Superior temporal gyrus (tissue), 1 donor: ENCODE measurements around the gene IL36B.

Experiments
- DNase-seq: peaks from one replicate; pipeline ENCODE4 v3.0.0-alpha.2; 2016; ENCODE audit errors: extremely low spot score

The IL36B gene

GRCh38 chr2:113056521-113056920 lies 3.9 kb upstream of the IL36B start:
- DNase-seq = no peak

GRCh38 chr2:113054066-113054465 lies 1.4 kb upstream of the IL36B start:
- no peak for DNase-seq

GRCh38 chr2:113053666-113054065 lies 999 bp upstream of the IL36B start:
- no peak for DNase-seq

GRCh38 chr2:113050921-113051895 lies 1.5 kb downstream of the IL36B start:
- no peak for DNase-seq

GRCh38 chr2:113046465-113046864 lies 6.2 kb downstream of the IL36B start:
- DNase-seq = no peak

- DNase-seq = no peak
Observed at GRCh38 chr2:113041871-113042270, 10.8 kb downstream of the IL36B start.

- no peak for DNase-seq
Observed at GRCh38 chr2:113039719-113040118, 12.9 kb downstream of the IL36B start.

- DNase-seq = no peak
Observed at GRCh38 chr2:113039158-113039557, 13.5 kb downstream of the IL36B start.

- no peak for DNase-seq
Observed at GRCh38 chr2:113038291-113038690, 14.4 kb downstream of the IL36B start.

- no peak for DNase-seq
Observed at GRCh38 chr2:113036763-113037162, 15.9 kb downstream of the IL36B start.

GRCh38 chr2:113034016-113034415 lies 18.7 kb downstream of the IL36B start:
- DNase-seq = no peak

- DNase-seq = no peak
Observed at GRCh38 chr2:113032737-113033136, 19.9 kb downstream of the IL36B start.

GRCh38 chr2:113028112-113028511 lies 24.6 kb downstream of the IL36B start:
- DNase-seq = no peak

- no peak for DNase-seq
Observed at GRCh38 chr2:113027691-113028090, 25.0 kb downstream of the IL36B start.

- no peak for DNase-seq
Observed at GRCh38 chr2:113025737-113026136, 26.9 kb downstream of the IL36B start.

GRCh38 chr2:113024764-113025163 lies 27.9 kb downstream of the IL36B start:
- no peak for DNase-seq

GRCh38 chr2:113021312-113021711 lies 31.4 kb downstream of the IL36B start:
- no peak for DNase-seq

GRCh38 chr2:113018509-113018908 lies 34.2 kb downstream of the IL36B start:
- DNase-seq = no peak

- DNase-seq = no peak
Observed at GRCh38 chr2:113015655-113016054, 37.0 kb downstream of the IL36B start.

GRCh38 chr2:113015042-113015441 lies 37.6 kb downstream of the IL36B start:
- no peak for DNase-seq

GRCh38 chr2:113014067-113014466 lies 38.6 kb downstream of the IL36B start:
- no peak for DNase-seq

GRCh38 chr2:113013336-113013661 lies 39.4 kb downstream of the IL36B start:
- DNase-seq = no peak

GRCh38 chr2:113012436-113013335 lies 40.0 kb downstream of the IL36B start:
- DNase-seq = no peak
